HepG2 (cell line): ENCODE data around the gene CAPN15. TPM values are rescaled to one million over a fixed set of nuclear protein-coding genes. Genes with fewer than 3 reads are reported as not detected.

Experiments used
- ATAC-seq: fragments of 200-7000 bp; cut with Tn5 transposase; 3 replicates; pipeline ENCODE4 v1.9.1; 2020; ENCODE audit warnings: mild to moderate bottlenecking, moderate library complexity
- BruUV-seq: library from RNA; stranded (reverse); fragments of 400-500 nt; replicated peaks from 2 replicates; lab custom pipeline; 2021; lab: Mats Ljungman, UMichigan
- CTCF ChIA-PET: fragments of 300-600 bp; formaldehyde crosslinking; extraction: SDS; loops from one replicate; lab custom pipeline; 2021; ENCODE audit warnings: low total read pairs, inconsistent platforms, low intra/inter-chr PET ratio; lab: Yijun Ruan, JAX
- POLR2A ChIA-PET: fragments of 350-600 bp; sonication (Branson Sonifier 250); formaldehyde crosslinking; loops from one replicate; lab custom pipeline; 2020; ENCODE audit warnings: antibody characterized with exemption, inconsistent platforms; lab: Yijun Ruan, JAX
- DNase-seq: peaks from one replicate; pipeline ENCODE4 v3.0.0-alpha.2; 2015; ENCODE audit warnings: low spot score
- FAIRE-seq: peaks from 3 replicates; lab custom pipeline; 2011; peaks lifted over from hg19 to GRCh38; lab: Jason Lieb, UNC
- H2AFZ ChIP-seq: one replicate; pipeline ENCODE4 v1.6.1; 2011; ENCODE audit warnings: low read length, inconsistent platforms
- H3K27ac ChIP-seq: fragments of 300-600 bp; 3 replicates; pipeline ENCODE4 v1.8.0; 2011; ENCODE audit warnings: mixed run types, mild to moderate bottlenecking, mixed read lengths, low read length, inconsistent platforms; ENCODE audit not compliant: insufficient read depth; ENCODE audit errors: extremely low read length
- H3K27me3 ChIP-seq, 2 experiments: fragments of 200-600 bp in 1 of 2; 2 replicates in 1 of 2; 3 replicates in 1 of 2; pipeline versions ENCODE4 v1.6.0 to v1.8.0; 2011; ENCODE audit warnings: low read length in 2 of 2, mild to moderate bottlenecking in 2 of 2, moderate library complexity in 2 of 2, inconsistent platforms in 1 of 2; ENCODE audit not compliant: insufficient read depth in 2 of 2, control insufficient read depth in 1 of 2
- H3K36me3 ChIP-seq, 2 experiments: fragments of 200-600 bp in 1 of 2; replicated peaks in 1 of 2; 2 replicates in 1 of 2; 3 replicates in 1 of 2; pipeline versions ENCODE4 v1.5.1 to v1.8.0; 2011; ENCODE audit warnings: low read length in 2 of 2, inconsistent platforms in 1 of 2; ENCODE audit not compliant: insufficient read depth in 2 of 2, control insufficient read depth in 1 of 2
- H3K4me1 ChIP-seq: 2 replicates; pipeline ENCODE4 v1.5.1; 2012; ENCODE audit warnings: low read length, inconsistent platforms; ENCODE audit not compliant: insufficient read depth
- H3K4me2 ChIP-seq: 2 replicates; pipeline ENCODE4 v1.6.0; 2011; ENCODE audit warnings: low read depth, low read length, inconsistent platforms
- H3K4me3 ChIP-seq, 3 experiments: fragments of 200-600 bp in 1 of 3; sonication (generic), shearing (Covaris generic) in 1 of 3; replicated peaks in 1 of 3; 2 replicates each; pipeline ENCODE4 v1.5.1; 2011 to 2016; ENCODE audit warnings: low read length in 3 of 3, inconsistent platforms in 2 of 3, low read depth in 2 of 3, mild to moderate bottlenecking in 2 of 3, control low read depth in 1 of 3, mixed read lengths in 1 of 3; ENCODE audit not compliant: insufficient read depth in 1 of 3
- H3K79me2 ChIP-seq: one replicate; pipeline ENCODE4 v1.6.1; 2011; ENCODE audit warnings: low read length, inconsistent platforms; ENCODE audit not compliant: insufficient read depth
- H3K9ac ChIP-seq: 2 replicates; pipeline ENCODE4 v1.6.0; 2011; ENCODE audit warnings: mild to moderate bottlenecking, low read depth, low read length, inconsistent platforms; ENCODE audit not compliant: insufficient read depth
- H3K9me3 ChIP-seq: 2 replicates; pipeline ENCODE4 v1.5.1; 2012; ENCODE audit warnings: mild to moderate bottlenecking, low read length
- H4K20me1 ChIP-seq: 2 replicates; pipeline ENCODE4 v1.6.0; 2011; ENCODE audit warnings: inconsistent platforms, mild to moderate bottlenecking, low read length, moderate library complexity; ENCODE audit not compliant: insufficient read depth
- AGO2 ChIP-seq: fragments of 200-400 bp; formaldehyde crosslinking; optimal IDR thresholded peaks from 2 replicates; pipeline ENCODE3; 2017; ENCODE audit warnings: mild to moderate bottlenecking, low read depth, low read length, moderate library complexity
- JUND ChIP-seq: sonication (generic); formaldehyde crosslinking; IDR thresholded peaks from 2 replicates; pipeline ENCODE4 v1.8.0; 2022; ENCODE audit warnings: mild to moderate bottlenecking, missing genetic modification reagents
- KAT8 ChIP-seq: IDR thresholded peaks from 2 replicates; pipeline ENCODE4 v1.6.1; 2016; ENCODE audit warnings: missing genetic modification reagents, missing compliant biosample characterization
- POLR2A ChIP-seq, 2 experiments: IDR thresholded peaks; 2 replicates each; pipeline ENCODE4 v1.6.1; 2011; ENCODE audit warnings: low read depth in 2 of 2, low read length in 2 of 2, mild to moderate bottlenecking in 1 of 2, moderate library complexity in 1 of 2; ENCODE audit not compliant: insufficient read depth in 1 of 2
- SP140L ChIP-seq: sonication (generic); formaldehyde crosslinking; IDR thresholded peaks from 2 replicates; pipeline ENCODE4 v1.4.0; 2020; ENCODE audit warnings: missing genetic modification reagents, borderline replicate concordance
- ZBTB42 ChIP-seq: sonication (generic); formaldehyde crosslinking; IDR thresholded peaks from 2 replicates; pipeline ENCODE4 v1.5.0; 2020; ENCODE audit warnings: mild to moderate bottlenecking, missing genetic modification reagents
- ZNF274 ChIP-seq: sonication (generic); formaldehyde crosslinking; IDR thresholded peaks from 2 replicates; pipeline ENCODE4 v1.5.1; 2020; ENCODE audit warnings: mild to moderate bottlenecking, missing genetic modification reagents
- ZNF546 ChIP-seq: sonication (generic); formaldehyde crosslinking; conservative IDR thresholded peaks from 2 replicates; pipeline ENCODE4 v1.8.1; 2023; ENCODE audit warnings: mild to moderate bottlenecking, missing genetic modification reagents
- ZNF724P ChIP-seq: sonication (generic); formaldehyde crosslinking; IDR thresholded peaks from 2 replicates; pipeline ENCODE4 v1.8.0; 2022; ENCODE audit warnings: missing genetic modification reagents, borderline replicate concordance
- WGBS: methylation state at CpG from one replicate; pipeline ENCODE4 v1.1.6; 2017; ENCODE audit warnings: low lambda C conversion rate; 5-methylcytosine and 5-hydroxymethylcytosine counted together
- in situ Hi-C: cut with HindIII; loops from 2 replicates; pipeline ENCODE4 v1.10.0; 2017; ENCODE audit warnings: low pct_unique_long_range_greater_than_20kb; ENCODE audit not compliant: extremely low pct_ligation_motif_present
- intact Hi-C: fragments of 100-400 bp; cut with micrococcal nuclease; formaldehyde crosslinking; loops from one replicate; pipeline ENCODE4 v1.10.0; 2022; ENCODE audit not compliant: unreplicated experiment
- polyA plus RNA-seq, 8 experiments: library from polyadenylated mRNA; depleted of rRNA in 3 of 8; stranded (reverse) in 7 of 8; unstranded in 1 of 8; fragments of >200 nt; fragmentation: Illumina TruSeq in 4 of 8; extraction: Trizol in 4 of 8; gene quantifications; 2 replicates each; pipeline versions ENCODE4 v1.2.1 to v1.2.3, GENCODE V29; 2011 to 2016; ENCODE audit warnings: low read depth in 4 of 8, missing spikeins in 1 of 8, mixed read lengths in 1 of 8; ENCODE audit not compliant: insufficient read depth in 1 of 8
- total RNA-seq, 5 experiments: library from RNA; depleted of rRNA; stranded (reverse); fragments of >200 nt; fragmentation: Illumina TruSeq; extraction: Trizol; gene quantifications; 2 replicates each; pipeline ENCODE4 v1.2.3, GENCODE V29; 2016; ENCODE audit warnings: low read depth in 1 of 5
- TF ChIP-seq, protein P1 (sequence below), 2 experiments: IDR thresholded peaks; 2 replicates each; pipeline ENCODE4 v1.6.1; 2011 to 2012; ENCODE audit warnings: low read length in 2 of 2, borderline replicate concordance in 1 of 2, low read depth in 1 of 2, mild to moderate bottlenecking in 1 of 2, moderate library complexity in 1 of 2
- TF ChIP-seq, protein P2 (sequence below): sonication (generic); formaldehyde crosslinking; IDR thresholded peaks from 2 replicates; pipeline ENCODE4; 2020; ENCODE audit warnings: missing genetic modification reagents, mild to moderate bottlenecking, borderline replicate concordance

CAPN15 gene
- total and polyA plus RNA-seq, 2 of the 13 experiments (the other 11 are each of a cell fraction or from before 2014, with no cell fraction given) = 14.9 to 24.5 TPM

DNA sequence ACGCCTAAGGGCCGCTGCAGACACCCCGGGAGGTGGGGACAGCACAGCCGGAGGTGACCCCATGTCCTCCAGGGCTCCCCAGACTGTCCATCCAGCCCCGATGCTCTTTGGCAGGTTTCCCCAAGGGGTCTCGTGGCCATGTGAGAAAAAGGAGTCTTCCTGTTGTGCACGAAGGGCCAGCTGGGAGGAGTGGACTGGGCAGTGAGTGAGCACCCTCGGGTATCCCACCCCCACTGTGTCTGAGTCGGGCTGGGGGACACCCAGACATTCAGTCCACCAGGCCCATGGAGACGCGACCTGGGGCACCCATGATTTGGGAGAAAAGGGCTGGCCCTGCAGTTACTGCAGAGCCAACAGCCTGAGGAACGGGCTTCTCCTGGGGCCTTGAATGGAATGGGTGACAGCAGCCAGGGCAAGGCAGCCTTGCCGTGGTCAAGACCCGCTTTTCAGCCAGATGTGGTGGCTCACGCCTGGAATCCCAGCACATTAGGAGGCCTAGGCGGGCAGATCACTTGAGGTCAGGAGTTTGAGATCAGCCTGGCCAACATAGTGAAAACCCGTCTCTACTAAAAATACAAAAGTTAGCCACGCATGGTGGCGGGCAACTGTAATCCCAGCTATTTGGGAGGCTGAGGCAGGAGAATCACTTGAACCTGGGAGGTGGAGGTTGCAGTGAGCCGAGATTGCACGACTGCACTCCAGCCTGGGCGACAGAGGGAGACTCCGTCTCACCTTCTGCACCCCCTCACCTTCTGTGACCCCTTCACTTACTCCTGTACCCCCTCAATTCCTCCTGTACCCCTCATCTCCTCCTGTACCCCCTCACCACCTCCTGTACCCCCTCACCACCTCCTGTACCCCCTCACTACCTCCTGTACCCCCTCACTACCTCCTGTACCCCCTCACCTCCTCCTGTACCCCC is 24.1 kb upstream of the CAPN15 start:
- Histone ChIP-seq H3K36me3 (peaks cover 11 to 28% of the 10 kb centered on the region in 2 experiments; a peak in 3 of 5 replicates), H3K4me2 (peak overlapping the region; percentile 89), H3K4me3 (peak overlapping the region; percentile 24 to 65 (median 44)), H3K9ac (peak overlapping the region; percentile 80), H2AFZ (no peak overlapping the region), H3K9me3 (no peaks in the 10 kb centered on the region), H3K4me1 (peaks cover 70% of the 10 kb centered on the region), H3K27me3 (no peaks in the 10 kb centered on the region), H3K27ac (peak overlapping the region; percentile 93), H4K20me1 (no peaks in the 10 kb centered on the region), H3K79me2 (peaks cover 5% of the 10 kb centered on the region)
- FAIRE-seq = no peak
- DNase-seq = no peak
- no TSS peak for BruUV-seq
- peak; percentile 5 for ATAC-seq
- intact Hi-C loops (no loop called here), in situ Hi-C loops (no loop called here)
- POLR2A ChIA-PET = interaction anchor here (1.6 to 2.8 kb wide), 6 partner anchors 13 to 107 kb away, joined by 3 to 35 read pairs (median 5); partner anchors contain the start of genes CAPN15, DECR2 and NHLRC4
- 87% methylated on average over 7 of the region's 23 CpGs for WGBS
- CTCF ChIA-PET = no interaction called here
- no peak for TF ChIP-seq ZNF546 (CRISPR knock-in tag)
- no peak for TF ChIP-seq JUND
- no peak for TF ChIP-seq ZBTB42
- no peak for TF ChIP-seq SP140L (CRISPR knock-in tag)
- TF ChIP-seq POLR2A (IDR thresholded peaks at IDR 0.05; ENCODE audit: insufficient read depth in 1 of 2, low read depth in 2 of 2, low read length in 2 of 2) = no peak
- TF ChIP-seq, protein P1, sequence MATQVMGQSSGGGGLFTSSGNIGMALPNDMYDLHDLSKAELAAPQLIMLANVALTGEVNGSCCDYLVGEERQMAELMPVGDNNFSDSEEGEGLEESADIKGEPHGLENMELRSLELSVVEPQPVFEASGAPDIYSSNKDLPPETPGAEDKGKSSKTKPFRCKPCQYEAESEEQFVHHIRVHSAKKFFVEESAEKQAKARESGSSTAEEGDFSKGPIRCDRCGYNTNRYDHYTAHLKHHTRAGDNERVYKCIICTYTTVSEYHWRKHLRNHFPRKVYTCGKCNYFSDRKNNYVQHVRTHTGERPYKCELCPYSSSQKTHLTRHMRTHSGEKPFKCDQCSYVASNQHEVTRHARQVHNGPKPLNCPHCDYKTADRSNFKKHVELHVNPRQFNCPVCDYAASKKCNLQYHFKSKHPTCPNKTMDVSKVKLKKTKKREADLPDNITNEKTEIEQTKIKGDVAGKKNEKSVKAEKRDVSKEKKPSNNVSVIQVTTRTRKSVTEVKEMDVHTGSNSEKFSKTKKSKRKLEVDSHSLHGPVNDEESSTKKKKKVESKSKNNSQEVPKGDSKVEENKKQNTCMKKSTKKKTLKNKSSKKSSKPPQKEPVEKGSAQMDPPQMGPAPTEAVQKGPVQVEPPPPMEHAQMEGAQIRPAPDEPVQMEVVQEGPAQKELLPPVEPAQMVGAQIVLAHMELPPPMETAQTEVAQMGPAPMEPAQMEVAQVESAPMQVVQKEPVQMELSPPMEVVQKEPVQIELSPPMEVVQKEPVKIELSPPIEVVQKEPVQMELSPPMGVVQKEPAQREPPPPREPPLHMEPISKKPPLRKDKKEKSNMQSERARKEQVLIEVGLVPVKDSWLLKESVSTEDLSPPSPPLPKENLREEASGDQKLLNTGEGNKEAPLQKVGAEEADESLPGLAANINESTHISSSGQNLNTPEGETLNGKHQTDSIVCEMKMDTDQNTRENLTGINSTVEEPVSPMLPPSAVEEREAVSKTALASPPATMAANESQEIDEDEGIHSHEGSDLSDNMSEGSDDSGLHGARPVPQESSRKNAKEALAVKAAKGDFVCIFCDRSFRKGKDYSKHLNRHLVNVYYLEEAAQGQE (IDR thresholded peaks at IDR 0.05; ENCODE audit: borderline replicate concordance in 1 of 2, low read depth in 1 of 2, low read length in 2 of 2) = no peak
- TF ChIP-seq, protein P2, sequence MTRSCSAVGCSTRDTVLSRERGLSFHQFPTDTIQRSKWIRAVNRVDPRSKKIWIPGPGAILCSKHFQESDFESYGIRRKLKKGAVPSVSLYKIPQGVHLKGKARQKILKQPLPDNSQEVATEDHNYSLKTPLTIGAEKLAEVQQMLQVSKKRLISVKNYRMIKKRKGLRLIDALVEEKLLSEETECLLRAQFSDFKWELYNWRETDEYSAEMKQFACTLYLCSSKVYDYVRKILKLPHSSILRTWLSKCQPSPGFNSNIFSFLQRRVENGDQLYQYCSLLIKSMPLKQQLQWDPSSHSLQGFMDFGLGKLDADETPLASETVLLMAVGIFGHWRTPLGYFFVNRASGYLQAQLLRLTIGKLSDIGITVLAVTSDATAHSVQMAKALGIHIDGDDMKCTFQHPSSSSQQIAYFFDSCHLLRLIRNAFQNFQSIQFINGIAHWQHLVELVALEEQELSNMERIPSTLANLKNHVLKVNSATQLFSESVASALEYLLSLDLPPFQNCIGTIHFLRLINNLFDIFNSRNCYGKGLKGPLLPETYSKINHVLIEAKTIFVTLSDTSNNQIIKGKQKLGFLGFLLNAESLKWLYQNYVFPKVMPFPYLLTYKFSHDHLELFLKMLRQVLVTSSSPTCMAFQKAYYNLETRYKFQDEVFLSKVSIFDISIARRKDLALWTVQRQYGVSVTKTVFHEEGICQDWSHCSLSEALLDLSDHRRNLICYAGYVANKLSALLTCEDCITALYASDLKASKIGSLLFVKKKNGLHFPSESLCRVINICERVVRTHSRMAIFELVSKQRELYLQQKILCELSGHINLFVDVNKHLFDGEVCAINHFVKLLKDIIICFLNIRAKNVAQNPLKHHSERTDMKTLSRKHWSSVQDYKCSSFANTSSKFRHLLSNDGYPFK (CRISPR knock-in tag) = 0 out of 2 replicates have a peak, but pooled peaks have one; percentile 2
- TF ChIP-seq ZNF724P = no peak
- TF ChIP-seq AGO2 = peak; percentile 59
- no peak for TF ChIP-seq ZNF274 (CRISPR knock-in tag)
- TF ChIP-seq KAT8 (CRISPR knock-in tag) = no peak
